GF-D8 (cell line): ENCODE measurements around the gene KHDC1.
"Not testable (repeated sequence)": the region's sequence is repeated elsewhere in the genome, so short reads cannot be mapped to it uniquely, and the experiment has no call there.

Experiments used
- DNase-seq: peaks from one replicate; lab custom pipeline; 2025; lab: John Stamatoyannopoulos, UW

KHDC1 gene

DNA sequence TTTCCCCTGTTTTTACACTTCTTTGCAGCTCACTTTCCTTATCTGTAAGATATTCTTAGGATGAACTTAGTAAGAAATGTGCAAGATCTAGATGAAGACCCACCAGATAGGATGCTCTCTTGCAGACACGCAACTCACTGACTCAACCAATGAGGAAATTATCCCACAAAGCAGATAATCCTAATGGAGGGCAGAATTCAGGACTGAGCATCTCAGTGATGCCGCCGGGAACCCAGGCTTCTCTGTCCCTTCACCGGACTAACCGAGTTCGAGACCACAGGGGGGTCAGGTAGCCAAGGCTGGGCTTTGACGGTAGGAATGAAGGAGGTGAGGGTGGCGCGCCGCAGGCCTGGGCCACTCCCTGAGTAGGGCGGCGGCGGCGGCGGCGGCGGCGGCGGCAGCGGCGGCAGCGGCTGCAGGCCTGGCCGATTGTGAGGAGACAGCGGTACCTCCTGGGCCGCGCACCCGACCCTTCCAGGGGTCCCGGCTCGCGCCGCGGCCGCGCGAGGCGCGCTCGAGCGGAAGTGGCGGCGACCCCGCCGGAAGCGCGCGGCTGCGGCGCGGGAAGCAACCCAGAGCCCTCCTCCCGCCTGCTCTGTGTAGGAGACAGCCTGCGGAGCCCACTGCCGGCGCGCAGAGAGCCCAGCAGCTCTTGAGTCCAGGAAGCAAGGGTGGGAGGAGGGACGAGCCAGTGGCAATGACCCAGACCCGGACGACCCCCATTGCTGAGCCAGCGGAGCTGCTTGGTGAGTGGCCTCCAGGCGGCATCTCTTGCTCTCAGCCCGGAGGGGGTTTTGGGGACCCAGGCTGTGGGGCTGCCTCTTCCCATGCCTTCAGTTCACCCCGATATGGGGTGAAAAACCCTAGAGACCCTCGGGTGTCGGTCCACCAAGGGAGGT lies at the start of gene KHDC1:
TSS of gene KHDC1 (minus strand) at position 526 of the 899 bp plus-strand sequence. CDS start 20,679 bp downstream, outside the sequence.
- DNase-seq: peak; percentile 16

DNA sequence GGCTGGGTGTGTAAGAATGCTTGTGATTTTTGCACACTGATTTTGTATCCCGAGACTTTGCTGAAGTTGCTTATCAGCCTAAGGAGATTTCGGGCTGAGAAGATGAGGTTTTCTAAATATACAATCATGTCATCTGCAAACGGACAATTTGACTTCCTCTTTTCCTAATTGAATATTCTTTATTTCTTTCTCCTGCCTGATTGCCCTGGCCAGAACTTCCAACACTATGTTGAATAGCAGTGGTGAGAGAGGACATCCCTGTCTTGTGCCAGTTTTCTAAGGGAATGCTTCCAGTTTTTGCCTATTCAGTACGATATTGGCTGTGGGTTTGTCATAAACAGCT lies 47.5 kb upstream of the KHDC1 start:
- not testable (repeated sequence) for DNase-seq

- no peak for DNase-seq
Observed at GRCh38 chr6:73309785-73310502, 46.9 kb upstream of the KHDC1 start.

GRCh38 chr6:73309535-73309784 lies 46.5 kb upstream of the KHDC1 start:
- no peak for DNase-seq

GRCh38 chr6:73308712-73309534 lies 45.9 kb upstream of the KHDC1 start:
- no peak for DNase-seq

DNA sequence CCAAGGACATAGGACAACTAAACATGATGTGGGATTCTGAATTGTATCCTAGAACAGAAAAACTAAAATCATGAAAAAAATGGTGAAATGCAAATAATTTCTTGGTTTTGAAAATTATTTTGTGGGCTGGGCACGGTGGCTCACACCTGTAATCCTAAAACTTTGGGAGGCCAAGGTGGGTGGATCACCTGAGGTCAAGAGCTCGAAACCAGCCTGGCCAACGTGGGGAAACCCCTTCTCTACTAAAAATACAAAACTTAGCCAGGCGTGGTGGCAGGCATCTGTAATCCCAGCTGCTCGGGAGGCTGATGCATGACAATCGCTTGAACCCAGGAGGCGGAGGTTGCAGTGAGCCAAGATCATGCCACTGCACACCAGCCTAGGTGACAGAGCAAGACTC lies 40.8 kb upstream of the KHDC1 start:
- DNase-seq: not testable (repeated sequence)

DNA sequence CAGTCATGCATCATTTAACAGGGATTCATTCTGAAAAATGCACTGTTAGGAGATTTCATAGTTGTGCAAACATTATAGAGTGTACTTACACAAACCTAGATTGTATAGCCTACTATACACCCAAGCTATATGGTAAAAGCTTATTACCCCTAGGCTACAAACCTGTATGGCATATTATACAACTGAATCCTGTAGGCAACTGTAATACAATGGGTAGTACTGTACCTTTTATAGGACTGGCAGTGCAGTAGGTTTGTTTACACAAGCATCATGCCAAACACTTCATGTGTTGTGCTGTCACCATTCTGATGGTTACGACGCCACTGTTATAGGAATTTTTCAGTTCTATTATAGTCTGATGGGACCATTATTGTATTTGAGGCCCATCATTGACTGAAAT lies 39.3 kb upstream of the KHDC1 start:
- DNase-seq: no peak

DNA sequence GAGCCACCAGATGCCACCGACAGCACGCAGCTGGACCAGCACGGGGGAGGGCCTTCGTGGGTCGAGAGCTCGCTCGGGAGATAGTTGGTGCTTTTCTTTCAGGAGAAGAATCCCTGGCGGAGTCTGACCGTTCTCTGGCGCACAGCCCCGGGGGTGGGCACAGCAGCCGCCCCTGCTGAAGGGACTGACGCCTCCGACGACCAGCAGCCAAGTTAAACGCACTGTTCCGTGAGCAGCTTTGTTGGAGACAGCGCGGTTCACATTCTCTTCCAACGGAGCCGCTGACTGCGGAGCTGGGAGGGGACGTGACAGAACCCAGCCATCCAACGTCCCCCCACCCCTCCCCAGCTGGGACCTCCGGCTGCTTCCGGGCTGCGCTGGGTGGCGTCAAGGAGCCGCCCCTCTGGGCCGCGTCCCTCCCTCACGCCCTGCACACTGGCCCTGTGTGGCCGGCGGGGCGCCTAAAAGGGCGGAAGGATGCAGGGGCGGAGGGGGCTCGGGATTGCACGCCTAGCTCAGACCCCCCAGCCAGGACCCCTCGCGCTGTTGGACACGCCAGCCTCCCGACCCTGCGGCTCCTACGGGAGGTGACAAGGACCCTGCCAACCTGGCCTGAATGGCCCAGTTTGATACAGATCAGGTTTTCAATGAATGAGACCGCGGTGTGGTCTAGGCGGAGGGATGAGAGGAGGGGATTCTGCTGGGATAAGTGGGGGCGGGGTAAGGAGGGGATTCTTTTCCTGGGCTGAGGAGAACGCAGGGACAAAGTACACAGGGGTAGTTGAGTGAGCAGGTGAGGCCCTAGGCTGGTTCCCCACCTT lies 36.4 kb upstream of the KHDC1 start:
- DNase-seq: no peak

- no peak for DNase-seq
Observed at GRCh38 chr6:73293331-73293730, 30.3 kb upstream of the KHDC1 start.

DNA sequence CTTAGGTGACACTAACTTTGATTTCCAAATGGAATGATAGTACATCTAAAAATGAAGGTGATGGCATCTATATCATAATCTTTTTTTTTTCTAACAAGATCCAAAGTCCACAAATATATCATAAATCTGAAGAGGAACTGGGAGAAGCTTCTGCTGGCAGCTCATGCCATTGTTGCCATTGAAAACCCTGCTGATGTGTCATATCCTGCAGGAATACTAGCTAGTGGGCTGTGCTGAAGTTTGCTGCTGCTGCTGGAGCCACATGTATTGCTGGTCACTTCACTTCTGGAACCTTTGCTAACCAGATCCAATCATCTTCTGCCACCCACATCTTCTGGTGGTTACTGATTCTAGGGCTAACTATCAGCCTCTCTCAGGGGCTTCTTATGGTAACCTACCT lies 27.4 kb upstream of the KHDC1 start:
- no peak for DNase-seq

GRCh38 chr6:73286752-73287151 lies 23.8 kb upstream of the KHDC1 start:
- no peak for DNase-seq

GRCh38 chr6:73285674-73286283 lies 22.8 kb upstream of the KHDC1 start:
- no peak for DNase-seq

- DNase-seq: no peak
Observed at GRCh38 chr6:73282871-73283270, 19.9 kb upstream of the KHDC1 start.

DNA sequence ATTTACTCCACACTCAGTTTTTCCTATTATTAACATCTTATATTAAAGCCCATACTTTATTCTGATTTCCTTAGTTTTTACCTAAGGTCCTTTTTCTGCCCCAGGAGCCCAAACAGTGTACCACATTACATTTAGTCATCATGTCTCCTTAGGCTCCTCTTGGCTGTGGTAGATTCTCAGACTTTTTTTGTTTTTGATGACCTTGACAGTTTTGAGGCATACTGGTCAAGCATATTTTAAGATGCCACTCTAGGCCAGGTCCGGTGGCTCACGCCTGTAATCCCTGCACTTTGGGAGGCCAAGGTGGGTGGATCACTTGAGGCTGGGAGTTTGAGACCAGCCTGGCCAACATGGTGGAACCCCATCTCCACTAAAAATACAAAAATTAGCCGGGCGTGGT lies 18.7 kb upstream of the KHDC1 start:
- not testable (repeated sequence) for DNase-seq

GRCh38 chr6:73269296-73269695 lies 6.3 kb upstream of the KHDC1 start:
- not testable (repeated sequence) for DNase-seq

DNA sequence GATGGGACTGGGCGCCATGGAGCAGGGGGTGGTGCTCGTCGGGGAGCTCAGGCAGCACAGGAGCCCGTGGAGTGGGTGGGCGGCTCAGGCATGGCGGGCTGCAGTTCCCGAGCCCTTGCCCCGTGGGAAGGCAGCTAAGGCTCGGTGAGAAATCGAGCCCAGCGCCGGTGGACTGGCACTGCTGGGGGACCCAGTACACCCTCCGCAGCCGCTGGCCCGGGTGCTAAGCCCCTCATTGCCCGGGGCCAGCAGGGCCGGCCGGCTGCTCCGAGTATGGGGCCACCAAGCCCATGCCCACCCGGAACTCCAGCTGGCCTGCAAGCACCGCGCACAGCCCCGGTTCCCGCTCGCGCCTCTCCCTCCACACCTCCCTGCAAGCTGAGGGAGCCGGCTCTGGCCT lies 5.9 kb upstream of the KHDC1 start:
- DNase-seq: not testable (repeated sequence)

DNA sequence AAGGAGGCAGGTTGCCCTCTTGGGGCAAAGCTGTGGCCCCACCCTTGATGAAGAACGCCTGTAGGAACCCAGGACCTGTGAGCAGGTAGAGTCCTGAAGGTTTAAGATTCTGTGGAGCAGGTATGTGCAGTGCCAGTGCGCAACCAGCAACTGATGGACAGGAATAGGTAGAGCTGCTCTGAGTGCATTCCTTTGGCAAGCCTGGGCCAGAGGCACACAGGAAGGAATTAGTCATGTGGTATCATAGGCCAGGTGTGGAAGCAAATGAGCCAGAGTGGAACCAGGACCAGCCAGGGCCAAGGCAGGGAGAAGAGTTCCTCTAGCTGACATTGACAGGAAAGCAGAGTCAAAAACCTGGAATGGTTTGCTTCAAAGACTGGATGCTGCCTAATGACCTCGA lies 1.4 kb upstream of the KHDC1 start:
- DNase-seq: no peak

DNA sequence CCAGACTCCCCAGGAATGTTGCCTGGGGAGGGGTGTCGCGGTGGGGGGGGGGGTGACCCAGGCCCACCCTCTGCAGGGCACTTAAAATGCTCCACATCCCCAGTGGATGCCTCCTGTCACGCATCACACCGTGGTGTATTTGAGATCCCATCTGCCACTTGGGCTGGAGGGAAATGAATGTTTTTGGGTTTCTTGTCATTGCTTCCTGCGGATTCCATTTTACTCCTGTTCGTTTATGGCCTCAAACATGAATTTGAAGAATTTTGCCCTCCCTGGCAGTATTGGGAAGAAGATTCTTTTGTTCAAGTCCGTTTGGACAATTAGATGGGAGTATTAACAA lies 544 bp upstream of the KHDC1 start:
- no peak for DNase-seq

- DNase-seq: no peak
Observed at GRCh38 chr6:73258721-73259120, 4.3 kb downstream of the KHDC1 start.

GRCh38 chr6:73254323-73254722 lies 8.7 kb downstream of the KHDC1 start:
- not testable (repeated sequence) for DNase-seq

GRCh38 chr6:73252703-73253102 lies 10.3 kb downstream of the KHDC1 start:
- no peak for DNase-seq

DNA sequence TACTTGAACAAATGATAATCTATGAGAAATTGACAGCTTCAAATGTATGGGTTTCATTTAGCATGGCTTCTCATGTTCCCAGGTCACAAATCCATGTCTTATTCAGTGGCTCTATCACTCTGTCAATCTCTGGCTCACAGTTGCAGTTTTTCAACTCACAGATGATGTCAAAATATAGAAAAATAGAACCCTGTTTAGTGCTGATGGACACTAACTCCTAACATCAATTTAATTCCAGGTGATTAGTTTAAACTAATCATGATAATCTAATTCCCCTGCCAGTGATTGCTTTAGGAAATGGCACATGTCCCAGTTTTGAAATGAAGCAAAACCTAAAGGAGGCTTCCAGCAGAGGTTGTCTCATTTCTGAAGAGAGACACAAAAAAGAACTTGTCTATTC lies 13.0 kb downstream of the KHDC1 start:
- no peak for DNase-seq
